AG04450 (cell line): ENCODE measurements around the gene RNF207. TPM values are rescaled to one million over a fixed set of nuclear protein-coding genes. Genes with fewer than 3 reads are reported as not detected.

Source experiments
- polyA plus RNA-seq: library from polyadenylated mRNA; depleted of rRNA; stranded (reverse); fragments of >200 nt; gene quantifications from 2 replicates; pipeline ENCODE4 v1.2.3, GENCODE V29; 2011; rRNA removed

The RNF207 gene
- polyA plus RNA-seq, 1 experiment = 7.2 TPM

Other genes starting within 250 kb of the RNF207 start
- gene NPHP4, start 213.7 kb upstream of the RNF207 start, polyA plus RNA-seq = 1.6 and 1.9 TPM in 2 replicates
- gene KCNAB2, start 160.2 kb upstream of the RNF207 start, polyA plus RNA-seq = 3.1 and 3.2 TPM in 2 replicates
- gene CHD5, start 25.8 kb upstream of the RNF207 start, polyA plus RNA-seq = 0.02 and 0.06 TPM in 2 replicates
- gene RPL22, start 6.5 kb upstream of the RNF207 start, polyA plus RNA-seq = 283 and 393 TPM in 2 replicates
- 59.3 and 65.3 TPM in 2 replicates for gene ICMT, start 29.8 kb downstream of the RNF207 start, polyA plus RNA-seq
- gene HES3, start 38.1 kb downstream of the RNF207 start, polyA plus RNA-seq = not detected in 2 replicates
- 4.7 and 6.1 TPM in 2 replicates for gene GPR153, start 55.0 kb downstream of the RNF207 start, polyA plus RNA-seq
- gene ACOT7, start 187.6 kb downstream of the RNF207 start, polyA plus RNA-seq = 80.1 and 102 TPM in 2 replicates
- not detected in 2 replicates for gene HES2, start 213.8 kb downstream of the RNF207 start, polyA plus RNA-seq
- gene ESPN, start 218.7 kb downstream of the RNF207 start, polyA plus RNA-seq = not detected in 2 replicates